ENCODE measurements around the gene KPNA1.
"Not testable (repeated sequence)": the region's sequence is repeated elsewhere in the genome, so short reads cannot be mapped to it uniquely, and the experiment has no call there.

Gene KPNA1

DNA sequence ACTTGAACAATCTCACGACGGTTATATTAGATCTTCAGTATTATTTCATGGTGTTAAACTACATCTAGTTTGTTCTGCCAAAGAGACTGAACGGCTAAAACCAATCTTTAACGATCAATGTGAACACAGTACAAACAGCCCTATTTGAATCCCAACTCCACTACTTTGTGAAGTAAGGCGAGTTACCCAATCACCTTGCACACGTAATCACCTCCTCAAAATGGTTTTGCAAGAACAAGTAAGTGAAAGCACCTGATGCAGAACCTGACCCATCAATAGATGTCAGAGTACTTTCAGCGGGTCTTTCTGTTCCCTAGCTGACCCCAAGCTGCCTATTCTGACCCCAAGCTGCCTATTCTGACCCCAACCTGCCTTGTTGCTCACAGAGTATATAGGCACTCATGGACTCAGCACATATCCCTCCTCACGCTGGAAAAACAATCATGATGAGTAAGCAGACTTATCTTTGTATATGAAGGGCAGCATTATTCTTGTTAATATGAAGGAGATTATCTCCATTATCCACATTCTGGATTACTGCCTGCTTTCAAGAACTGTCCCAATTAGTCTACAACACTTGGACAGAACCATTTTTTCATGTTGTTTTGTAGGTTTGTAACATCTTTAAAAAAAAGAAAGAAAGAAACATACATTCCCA, 3.7 kb downstream of the KPNA1 start:
- Histone ChIP-seq H3K36me3 (ENCODE audit: insufficient read depth, low read length) (no peaks in the 10 kb centered on the region), H3K9me3 (ENCODE audit: control insufficient read depth, insufficient read depth, low read length) (no peaks in the 10 kb centered on the region), H3K4me1 (ENCODE audit: insufficient read depth, low read length) (peaks cover 24% of the 10 kb centered on the region), H3K9ac (ENCODE audit: low read depth, low read length) (no peak overlapping the region)

- not testable (repeated sequence) for H3K9ac ChIP-seq (ENCODE audit: low read depth, low read length); H3K9me3 ChIP-seq (ENCODE audit: control insufficient read depth, insufficient read depth, low read length); H3K36me3 ChIP-seq (ENCODE audit: insufficient read depth, low read length)
- H3K4me1 ChIP-seq (ENCODE audit: insufficient read depth, low read length) = peaks cover 24% of the 10 kb centered on the region
Measured at GRCh38 chr3:122508944-122509343, 5.8 kb downstream of the KPNA1 start.

DNA sequence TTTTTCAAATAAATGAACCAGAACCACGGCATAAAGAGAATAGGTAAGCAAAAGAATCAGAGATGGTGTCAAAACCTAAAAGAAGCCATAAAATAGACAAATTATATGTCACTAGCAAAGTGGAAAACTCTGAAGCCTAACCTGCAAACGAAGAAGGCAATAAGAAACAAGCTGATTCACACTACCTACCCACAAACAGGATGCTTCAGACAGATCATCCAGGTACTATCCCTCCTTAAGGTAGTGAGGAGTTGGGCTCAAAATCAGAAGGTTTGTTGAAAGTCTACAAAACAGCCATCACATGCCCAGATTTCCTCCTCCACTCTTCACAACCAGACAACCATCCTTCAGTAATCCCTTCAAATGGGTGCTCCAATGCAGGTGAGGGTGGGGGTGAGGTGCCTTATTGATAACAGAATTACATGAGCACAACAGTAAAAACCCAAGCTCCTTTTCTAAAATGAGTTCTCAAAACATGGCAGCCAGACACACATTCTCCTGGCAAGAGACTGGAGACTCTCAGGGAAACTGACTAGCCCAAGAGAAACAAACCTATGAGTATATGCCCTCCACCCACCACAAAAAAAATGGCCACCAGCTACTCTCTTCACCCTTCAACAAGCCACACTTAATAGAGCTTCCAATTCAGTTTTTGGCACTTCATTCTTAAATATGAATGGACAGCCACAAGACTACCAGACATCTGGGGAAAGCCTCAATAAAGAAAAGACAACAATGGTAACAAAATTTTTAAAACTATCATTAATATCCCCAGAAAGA, 6.4 kb downstream of the KPNA1 start:
- no peaks in the 10 kb centered on the region for H3K36me3 ChIP-seq (ENCODE audit: insufficient read depth, low read length)
- H3K9ac ChIP-seq (ENCODE audit: low read depth, low read length) = no peak overlapping the region
- no peaks in the 10 kb centered on the region for H3K9me3 ChIP-seq (ENCODE audit: control insufficient read depth, insufficient read depth, low read length)
- peaks cover 24% of the 10 kb centered on the region for H3K4me1 ChIP-seq (ENCODE audit: insufficient read depth, low read length)

GRCh38 chr3:122506450-122506849, 8.3 kb downstream of the KPNA1 start:
- peaks cover 29% of the 10 kb centered on the region for H3K4me1 ChIP-seq (ENCODE audit: insufficient read depth, low read length)
- no peaks in the 10 kb centered on the region for H3K9me3 ChIP-seq (ENCODE audit: control insufficient read depth, insufficient read depth, low read length)
- H3K36me3 ChIP-seq (ENCODE audit: insufficient read depth, low read length) = no peaks in the 10 kb centered on the region
- H3K9ac ChIP-seq (ENCODE audit: low read depth, low read length) = no peak overlapping the region

DNA sequence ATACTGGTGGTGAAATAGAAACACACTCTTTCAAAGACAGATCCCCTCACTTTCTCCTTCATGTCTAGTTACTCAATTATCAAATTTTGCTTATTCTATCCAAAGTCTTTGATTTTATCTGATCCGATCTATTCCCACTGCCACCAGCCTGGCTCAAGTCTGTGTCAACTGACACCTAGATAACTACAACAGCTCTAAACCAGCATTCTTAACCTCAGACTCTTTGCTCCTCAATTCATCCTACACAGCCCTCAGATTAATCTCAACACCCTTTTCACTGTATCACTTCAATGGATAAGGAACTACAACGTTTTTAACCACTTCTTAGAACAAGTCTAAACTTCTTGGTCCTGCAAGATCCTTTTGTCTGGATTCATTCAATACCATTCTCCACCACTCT, 9.1 kb downstream of the KPNA1 start:
- Histone ChIP-seq H3K36me3 (ENCODE audit: insufficient read depth, low read length) (no peaks in the 10 kb centered on the region), H3K9ac (ENCODE audit: low read depth, low read length) (no peak overlapping the region), H3K4me1 (ENCODE audit: insufficient read depth, low read length) (peaks cover 23% of the 10 kb centered on the region), H3K9me3 (ENCODE audit: control insufficient read depth, insufficient read depth, low read length) (no peaks in the 10 kb centered on the region)

DNA sequence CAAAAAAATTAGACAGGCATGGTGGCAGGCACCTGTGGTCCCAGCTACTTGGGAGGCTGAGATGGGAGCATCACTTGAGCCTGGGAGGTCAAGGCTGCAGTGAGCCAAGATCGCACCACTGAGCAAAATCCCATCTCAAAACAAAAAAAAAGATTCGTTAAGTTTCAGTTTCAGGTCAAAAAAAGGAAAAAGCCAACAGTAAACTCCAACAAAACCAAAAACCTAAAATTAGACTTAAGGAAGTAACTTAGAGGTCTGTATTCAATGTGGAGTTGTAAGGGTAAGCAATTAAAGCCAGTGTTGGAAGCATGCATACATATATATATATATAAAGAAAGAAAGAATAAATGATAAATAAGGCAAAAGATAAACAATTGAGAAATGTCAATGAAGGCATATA, 11.8 kb downstream of the KPNA1 start:
- Histone ChIP-seq H3K36me3 (ENCODE audit: insufficient read depth, low read length) (no peaks in the 10 kb centered on the region), H3K9me3 (ENCODE audit: control insufficient read depth, insufficient read depth, low read length) (no peaks in the 10 kb centered on the region), H3K9ac (ENCODE audit: low read depth, low read length) (no peak overlapping the region), H3K4me1 (ENCODE audit: insufficient read depth, low read length) (peaks cover 22% of the 10 kb centered on the region)

DNA sequence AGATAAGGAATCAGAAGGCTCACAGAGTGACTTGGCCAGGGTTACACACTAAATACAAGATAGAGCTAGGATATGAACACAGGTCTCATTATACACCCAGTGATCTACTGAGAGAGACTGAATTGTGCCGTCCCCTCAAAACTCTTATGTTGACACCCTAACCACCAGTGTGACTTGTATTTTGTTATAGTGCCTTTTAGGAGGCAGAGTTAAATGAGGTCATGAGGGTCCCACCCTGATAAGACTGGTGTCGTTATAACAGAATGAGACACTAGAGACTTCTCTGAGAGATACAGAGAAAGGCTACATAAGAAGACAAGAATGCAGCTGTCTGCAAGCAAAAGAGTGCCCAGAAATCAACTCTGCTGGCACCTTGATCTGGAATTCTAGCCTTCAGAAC, 12.6 kb downstream of the KPNA1 start:
- no peak overlapping the region for H3K9ac ChIP-seq (ENCODE audit: low read depth, low read length)
- peaks cover 29% of the 10 kb centered on the region for H3K4me1 ChIP-seq (ENCODE audit: insufficient read depth, low read length)
- no peaks in the 10 kb centered on the region for H3K9me3 ChIP-seq (ENCODE audit: control insufficient read depth, insufficient read depth, low read length)

GRCh38 chr3:122500964-122501363, 13.8 kb downstream of the KPNA1 start:
- not testable (repeated sequence) for H3K9me3 ChIP-seq (ENCODE audit: control insufficient read depth, insufficient read depth, low read length); H3K36me3 ChIP-seq (ENCODE audit: insufficient read depth, low read length); H3K9ac ChIP-seq (ENCODE audit: low read depth, low read length)
- peaks cover 38% of the 10 kb centered on the region for H3K4me1 ChIP-seq (ENCODE audit: insufficient read depth, low read length)

More for the DNA sequence above, 12.6 kb downstream of the KPNA1 start:
- H3K36me3 ChIP-seq (ENCODE audit: insufficient read depth, low read length) = no peaks in the 10 kb centered on the region

DNA sequence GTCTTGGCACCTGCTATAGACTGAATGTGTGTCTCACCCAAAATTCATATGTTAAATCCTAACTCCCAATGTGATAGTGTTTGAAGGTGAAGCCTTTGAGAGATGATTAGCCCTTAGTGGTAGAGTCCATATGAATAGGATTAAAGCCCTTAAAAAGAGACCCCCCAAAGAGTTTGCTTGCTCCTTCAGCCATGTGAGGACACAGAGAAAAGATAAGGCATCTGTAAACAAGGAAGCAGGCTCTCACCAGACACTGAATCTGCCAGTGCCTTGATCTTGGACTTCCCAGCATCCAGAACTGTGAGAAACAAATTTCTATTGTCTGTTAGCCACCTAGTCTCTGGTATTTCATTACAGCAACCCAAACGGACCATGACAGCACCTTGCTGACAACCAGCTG, 16.6 kb downstream of the KPNA1 start:
- H3K4me1 ChIP-seq (ENCODE audit: insufficient read depth, low read length) = peaks cover 38% of the 10 kb centered on the region
- peaks cover 3% of the 10 kb centered on the region; the same call in 1 of the 2 replicates for H3K36me3 ChIP-seq (ENCODE audit: insufficient read depth, low read length)
- H3K9me3 ChIP-seq (ENCODE audit: control insufficient read depth, insufficient read depth, low read length) = no peaks in the 10 kb centered on the region
- H3K9ac ChIP-seq (ENCODE audit: low read depth, low read length) = no peak overlapping the region

GRCh38 chr3:122497425-122497824, 17.3 kb downstream of the KPNA1 start:
- H3K4me1 ChIP-seq (ENCODE audit: insufficient read depth, low read length) = peaks cover 34% of the 10 kb centered on the region
- peaks cover 3% of the 10 kb centered on the region; the same call in 1 of the 2 replicates for H3K36me3 ChIP-seq (ENCODE audit: insufficient read depth, low read length)
- no peak overlapping the region for H3K9ac ChIP-seq (ENCODE audit: low read depth, low read length)
- H3K9me3 ChIP-seq (ENCODE audit: control insufficient read depth, insufficient read depth, low read length) = no peaks in the 10 kb centered on the region

GRCh38 chr3:122496508-122496907, 18.2 kb downstream of the KPNA1 start:
- peaks cover 29% of the 10 kb centered on the region for H3K4me1 ChIP-seq (ENCODE audit: insufficient read depth, low read length)
- H3K9ac ChIP-seq (ENCODE audit: low read depth, low read length) = peak overlapping the region; percentile 30; the same call in 1 of the 2 replicates
- H3K9me3 ChIP-seq (ENCODE audit: control insufficient read depth, insufficient read depth, low read length) = no peaks in the 10 kb centered on the region
- peaks cover 3% of the 10 kb centered on the region; the same call in 1 of the 2 replicates for H3K36me3 ChIP-seq (ENCODE audit: insufficient read depth, low read length)

DNA sequence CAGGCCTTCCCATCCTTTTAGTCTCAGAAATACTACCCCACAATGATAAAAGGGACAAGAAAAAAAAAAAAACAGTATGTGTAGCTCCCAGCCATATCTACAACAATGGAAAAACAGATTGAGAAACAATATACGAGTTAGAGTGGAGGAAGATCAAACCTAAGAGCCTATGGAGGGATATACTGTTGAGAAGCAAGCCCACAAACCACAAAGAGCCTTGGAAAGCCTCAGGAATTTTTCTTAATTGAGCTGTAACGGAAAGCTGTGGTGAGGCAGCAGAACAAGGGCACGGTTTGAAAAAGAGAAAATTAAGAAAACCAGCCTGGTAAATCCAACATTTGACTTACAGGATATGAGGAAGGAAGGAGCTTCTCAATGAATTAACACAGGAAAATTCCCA, 21.4 kb downstream of the KPNA1 start:
- Histone ChIP-seq H3K36me3 (ENCODE audit: insufficient read depth, low read length) (peaks cover 7% of the 10 kb centered on the region; the same call in 1 of the 2 replicates), H3K9me3 (ENCODE audit: control insufficient read depth, insufficient read depth, low read length) (no peaks in the 10 kb centered on the region), H3K9ac (ENCODE audit: low read depth, low read length) (no peak overlapping the region), H3K4me1 (ENCODE audit: insufficient read depth, low read length) (peaks cover 20% of the 10 kb centered on the region)

DNA sequence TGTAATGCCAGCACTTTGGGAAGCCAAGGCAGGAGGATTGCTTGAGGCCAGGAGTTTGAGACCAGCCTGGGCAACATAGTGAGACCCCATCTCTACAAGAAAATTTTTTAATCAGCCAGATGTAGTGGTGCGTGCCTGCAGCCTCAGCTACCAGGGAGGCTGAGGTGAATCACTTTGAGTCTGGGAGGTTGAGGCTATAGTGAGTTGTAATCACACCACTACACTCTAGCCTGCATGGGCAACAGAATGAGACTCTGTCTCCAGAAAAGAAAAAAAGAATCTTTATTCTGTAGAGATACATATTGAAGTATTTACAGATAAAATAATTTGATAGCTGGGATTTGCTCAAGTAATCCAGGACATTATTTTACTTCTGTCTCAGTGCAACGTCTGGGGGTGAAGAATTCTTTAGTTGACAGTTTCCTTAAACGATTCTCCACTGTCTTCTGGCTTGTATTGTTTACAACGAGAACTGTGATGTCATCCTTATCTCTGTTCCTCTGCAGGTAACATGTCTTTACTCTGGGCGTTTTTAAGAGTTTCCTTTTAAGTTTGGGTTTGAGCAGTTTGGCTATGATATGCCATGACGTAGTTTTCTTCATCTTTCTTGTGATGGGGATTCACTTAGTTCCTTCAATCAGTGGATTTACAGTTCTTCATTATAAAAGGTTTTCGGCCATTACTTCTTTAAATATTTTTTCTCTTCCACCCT, 26.3 kb downstream of the KPNA1 start:
- Histone ChIP-seq H3K9me3 (ENCODE audit: control insufficient read depth, insufficient read depth, low read length) (no peaks in the 10 kb centered on the region), H3K36me3 (ENCODE audit: insufficient read depth, low read length) (0 out of 2 replicates have a peak, but pooled peaks cover 3% of the 10 kb centered on the region), H3K4me1 (ENCODE audit: insufficient read depth, low read length) (no peaks in the 10 kb centered on the region; the same call in 1 of the 2 replicates), H3K9ac (ENCODE audit: low read depth, low read length) (no peak overlapping the region)

GRCh38 chr3:122484985-122485384, 29.8 kb downstream of the KPNA1 start:
- Histone ChIP-seq H3K9me3 (ENCODE audit: control insufficient read depth, insufficient read depth, low read length) (no peaks in the 10 kb centered on the region), H3K9ac (ENCODE audit: low read depth, low read length) (no peak overlapping the region), H3K36me3 (ENCODE audit: insufficient read depth, low read length) (0 out of 2 replicates have a peak, but pooled peaks cover 3% of the 10 kb centered on the region), H3K4me1 (ENCODE audit: insufficient read depth, low read length) (peaks cover 6% of the 10 kb centered on the region; the same call in 1 of the 2 replicates)

All from ES-I3 (cell line).